ENCODE measurements around the gene GBX2. TPM values are rescaled to one million over a fixed set of nuclear protein-coding genes. Genes with fewer than 3 reads are reported as not detected.

GBX2 gene
- total RNA-seq, 2 experiments from 2014 or later, result not detected

- Mint-ChIP-seq H3K27me3 (peaks cover 13% of the 10 kb centered on the region), H3K9me3 (no peaks in the 10 kb centered on the region), H3K27ac (no peak overlapping the region), H3K4me1 (no peaks in the 10 kb centered on the region), H3K4me3 (no peak overlapping the region), H3K36me3 (ENCODE audit: low read depth) (no peaks in the 10 kb centered on the region)
- no peak for DNase-seq
- CTCF ChIA-PET, result interaction anchor here (0.7 kb wide), 1 partner anchor 80 kb away, joined by 4 read pairs; no protein-coding TSS in a partner anchor
- POLR2A ChIA-PET, result no interaction called here
These were observed 46.0 kb downstream of the GBX2 start for GRCh38 chr2:236122236-236122635.

- Mint-ChIP-seq H3K27ac (no peak overlapping the region), H3K4me3 (no peak overlapping the region), H3K4me1 (no peaks in the 10 kb centered on the region), H3K36me3 (ENCODE audit: low read depth) (no peaks in the 10 kb centered on the region), H3K9me3 (no peaks in the 10 kb centered on the region), H3K27me3 (peaks cover 14% of the 10 kb centered on the region)
- ChIA-PET POLR2A (no interaction called here), CTCF (no interaction called here)
- no peak for DNase-seq
These were observed 46.6 kb downstream of the GBX2 start for GRCh38 chr2:236121546-236121945.

- no peaks in the 10 kb centered on the region for H3K4me1 Mint-ChIP-seq
- peaks cover 14% of the 10 kb centered on the region for H3K27me3 Mint-ChIP-seq
- no peaks in the 10 kb centered on the region for H3K36me3 Mint-ChIP-seq (ENCODE audit: low read depth)
- CTCF ChIA-PET, result no interaction called here
- no peaks in the 10 kb centered on the region for H3K9me3 Mint-ChIP-seq
- H3K4me3 Mint-ChIP-seq, result no peak overlapping the region
- DNase-seq, result no peak
- H3K27ac Mint-ChIP-seq, result no peak overlapping the region
- POLR2A ChIA-PET, result no interaction called here
These were observed 47.4 kb downstream of the GBX2 start for GRCh38 chr2:236120829-236121228.

- Mint-ChIP-seq H3K27ac (no peak overlapping the region), H3K9me3 (no peaks in the 10 kb centered on the region), H3K4me3 (no peak overlapping the region), H3K36me3 (ENCODE audit: low read depth) (no peaks in the 10 kb centered on the region), H3K27me3 (peaks cover 14% of the 10 kb centered on the region), H3K4me1 (no peaks in the 10 kb centered on the region)
- POLR2A ChIA-PET, result no interaction called here
- DNase-seq, result no peak
- CTCF ChIA-PET, result no interaction called here
These were observed 48.0 kb downstream of the GBX2 start for GRCh38 chr2:236120141-236120601.

- Mint-ChIP-seq H3K36me3 (ENCODE audit: low read depth) (no peaks in the 10 kb centered on the region), H3K4me1 (no peaks in the 10 kb centered on the region), H3K4me3 (no peak overlapping the region), H3K27me3 (peaks cover 14% of the 10 kb centered on the region), H3K9me3 (no peaks in the 10 kb centered on the region), H3K27ac (no peak overlapping the region)
- ChIA-PET POLR2A (no interaction called here), CTCF (no interaction called here)
- no peak for DNase-seq
These were observed 48.7 kb downstream of the GBX2 start for GRCh38 chr2:236119476-236119875.

- H3K27me3 Mint-ChIP-seq, result peaks cover 14% of the 10 kb centered on the region
- no peaks in the 10 kb centered on the region for H3K9me3 Mint-ChIP-seq
- ChIA-PET POLR2A (no interaction called here), CTCF (no interaction called here)
- H3K36me3 Mint-ChIP-seq (ENCODE audit: low read depth), result no peaks in the 10 kb centered on the region
- no peak overlapping the region for H3K27ac Mint-ChIP-seq
- no peaks in the 10 kb centered on the region for H3K4me1 Mint-ChIP-seq
- no peak for DNase-seq
- H3K4me3 Mint-ChIP-seq, result no peak overlapping the region
These were observed 49.2 kb downstream of the GBX2 start for GRCh38 chr2:236119003-236119402.

- Mint-ChIP-seq H3K9me3 (no peaks in the 10 kb centered on the region), H3K4me3 (no peak overlapping the region), H3K27me3 (peaks cover 14% of the 10 kb centered on the region), H3K36me3 (ENCODE audit: low read depth) (no peaks in the 10 kb centered on the region), H3K4me1 (no peaks in the 10 kb centered on the region), H3K27ac (no peak overlapping the region)
- ChIA-PET CTCF (no interaction called here), POLR2A (no interaction called here)
- DNase-seq, result no peak
These were observed 50.3 kb downstream of the GBX2 start for GRCh38 chr2:236117861-236118269.

GRCh38 chr2:236117401-236117800 is 50.8 kb downstream of the GBX2 start:
- no peaks in the 10 kb centered on the region for H3K4me1 Mint-ChIP-seq
- H3K27me3 Mint-ChIP-seq, result peaks cover 14% of the 10 kb centered on the region
- no peak overlapping the region for H3K4me3 Mint-ChIP-seq
- ChIA-PET POLR2A (no interaction called here), CTCF (no interaction called here)
- DNase-seq, result no peak
- no peaks in the 10 kb centered on the region for H3K36me3 Mint-ChIP-seq (ENCODE audit: low read depth)
- H3K27ac Mint-ChIP-seq, result no peak overlapping the region
- no peaks in the 10 kb centered on the region for H3K9me3 Mint-ChIP-seq

Other genes with a start within 250 kb of the GBX2 start
- not detected for gene ASB18, start 96.0 kb upstream of the GBX2 start, total RNA-seq

Measured in activated CD4-positive, alpha-beta T cell treated with anti-CD3 and anti-CD28 coated beads, Interleukin-2, amount 10 ng/mL, durations not matched to agents 7 days and 5 days (primary cell).